Subcutaneous adipose tissue (tissue), 4 donors: Measurements from ENCODE around the gene PPFIA4. TPM values are rescaled to one million over a fixed set of nuclear protein-coding genes. Genes with fewer than 3 reads are reported as not detected.

ENCODE experiments used
- total RNA-seq, 4 donors: library from RNA; depleted of rRNA; stranded (reverse); fragments of >200 nt; gene quantifications; one replicate each; pipeline ENCODE4 v1.1.0, GENCODE V29; 2016
- TF ChIP-seq, protein P1 (sequence below): fragments of 450-650 bp; IDR thresholded peaks from one replicate; pipeline ENCODE4 v1.5.1; 2016; ENCODE audit warnings: low read depth, mild to moderate bottlenecking, control low read depth, antibody characterized with exemption, moderate library complexity

PPFIA4 gene
- total RNA-seq, 4 donors from 2014 or later: 0.16 to 0.19 (median 0.17) TPM; not detected in 1

GRCh38 chr1:203088441-203088840 is 62.1 kb downstream of the PPFIA4 start:
- TF ChIP-seq, protein P1, sequence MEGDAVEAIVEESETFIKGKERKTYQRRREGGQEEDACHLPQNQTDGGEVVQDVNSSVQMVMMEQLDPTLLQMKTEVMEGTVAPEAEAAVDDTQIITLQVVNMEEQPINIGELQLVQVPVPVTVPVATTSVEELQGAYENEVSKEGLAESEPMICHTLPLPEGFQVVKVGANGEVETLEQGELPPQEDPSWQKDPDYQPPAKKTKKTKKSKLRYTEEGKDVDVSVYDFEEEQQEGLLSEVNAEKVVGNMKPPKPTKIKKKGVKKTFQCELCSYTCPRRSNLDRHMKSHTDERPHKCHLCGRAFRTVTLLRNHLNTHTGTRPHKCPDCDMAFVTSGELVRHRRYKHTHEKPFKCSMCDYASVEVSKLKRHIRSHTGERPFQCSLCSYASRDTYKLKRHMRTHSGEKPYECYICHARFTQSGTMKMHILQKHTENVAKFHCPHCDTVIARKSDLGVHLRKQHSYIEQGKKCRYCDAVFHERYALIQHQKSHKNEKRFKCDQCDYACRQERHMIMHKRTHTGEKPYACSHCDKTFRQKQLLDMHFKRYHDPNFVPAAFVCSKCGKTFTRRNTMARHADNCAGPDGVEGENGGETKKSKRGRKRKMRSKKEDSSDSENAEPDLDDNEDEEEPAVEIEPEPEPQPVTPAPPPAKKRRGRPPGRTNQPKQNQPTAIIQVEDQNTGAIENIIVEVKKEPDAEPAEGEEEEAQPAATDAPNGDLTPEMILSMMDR: no peak

- TF ChIP-seq, protein P1: no peak
Observed at GRCh38 chr1:203089001-203089650, 62.8 kb downstream of the PPFIA4 start.

DNA sequence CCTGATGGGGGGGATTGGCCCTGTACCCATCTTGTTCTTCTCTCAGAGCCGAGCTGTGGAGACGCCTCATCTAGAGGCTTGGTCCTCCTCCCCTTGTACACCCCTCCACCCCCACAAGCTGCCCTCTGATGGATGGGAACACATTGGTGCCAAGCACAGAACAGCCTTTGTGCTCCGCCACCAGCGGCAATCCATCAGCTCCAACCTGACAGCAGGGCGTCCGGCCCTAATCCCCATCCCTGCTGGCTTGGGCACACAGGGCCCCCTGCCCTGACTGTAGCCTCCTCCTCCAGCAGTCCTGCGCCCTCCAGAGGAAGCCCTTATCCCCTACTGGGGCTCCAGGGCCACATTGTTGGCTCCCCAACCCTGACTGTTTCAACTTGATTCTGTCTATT is 63.4 kb downstream of the PPFIA4 start:
- TF ChIP-seq, protein P1: no peak

DNA sequence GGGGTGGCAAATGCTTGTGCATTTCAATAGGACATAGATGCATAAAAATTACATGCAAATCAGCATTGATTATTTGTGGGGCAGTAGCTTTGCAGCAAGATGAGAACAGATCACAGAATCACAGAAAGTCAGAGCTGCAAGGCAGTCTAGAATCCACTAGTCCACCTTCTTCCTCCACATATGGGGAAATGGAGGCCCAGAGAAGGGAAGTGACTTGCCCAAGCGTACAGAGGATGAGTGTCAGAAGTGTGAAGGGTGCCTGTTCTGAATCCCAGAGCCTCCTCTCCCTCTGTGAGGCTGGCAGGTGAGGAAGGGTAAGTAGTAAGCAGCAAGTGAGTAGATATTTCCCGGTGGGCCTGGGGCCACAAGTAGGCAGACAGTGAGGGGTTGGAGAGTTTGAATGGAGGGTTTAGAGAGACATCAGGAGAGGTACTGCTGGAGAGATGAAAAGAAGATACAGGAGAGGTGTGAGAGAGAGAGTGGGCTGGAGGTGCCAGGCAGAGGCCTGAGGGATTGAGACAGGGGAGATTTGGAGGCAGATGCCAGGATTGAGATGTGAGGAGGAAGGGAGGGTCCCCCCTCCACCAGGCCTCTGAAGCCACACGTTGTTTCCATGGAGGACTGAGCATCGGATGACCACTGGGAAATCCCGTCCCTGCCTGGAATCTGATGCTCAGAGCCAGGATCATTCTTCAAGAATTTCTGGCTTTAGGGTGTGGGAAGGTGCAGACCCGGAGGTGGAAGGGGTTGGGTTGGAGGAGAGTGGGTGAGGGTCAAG is 64.3 kb downstream of the PPFIA4 start:
- TF ChIP-seq, protein P1: no peak

- TF ChIP-seq, protein P1: no peak
Observed at GRCh38 chr1:203091199-203091477, 64.8 kb downstream of the PPFIA4 start.

GRCh38 chr1:203091761-203092330 is 65.6 kb downstream of the PPFIA4 start:
- TF ChIP-seq, protein P1: no peak

DNA sequence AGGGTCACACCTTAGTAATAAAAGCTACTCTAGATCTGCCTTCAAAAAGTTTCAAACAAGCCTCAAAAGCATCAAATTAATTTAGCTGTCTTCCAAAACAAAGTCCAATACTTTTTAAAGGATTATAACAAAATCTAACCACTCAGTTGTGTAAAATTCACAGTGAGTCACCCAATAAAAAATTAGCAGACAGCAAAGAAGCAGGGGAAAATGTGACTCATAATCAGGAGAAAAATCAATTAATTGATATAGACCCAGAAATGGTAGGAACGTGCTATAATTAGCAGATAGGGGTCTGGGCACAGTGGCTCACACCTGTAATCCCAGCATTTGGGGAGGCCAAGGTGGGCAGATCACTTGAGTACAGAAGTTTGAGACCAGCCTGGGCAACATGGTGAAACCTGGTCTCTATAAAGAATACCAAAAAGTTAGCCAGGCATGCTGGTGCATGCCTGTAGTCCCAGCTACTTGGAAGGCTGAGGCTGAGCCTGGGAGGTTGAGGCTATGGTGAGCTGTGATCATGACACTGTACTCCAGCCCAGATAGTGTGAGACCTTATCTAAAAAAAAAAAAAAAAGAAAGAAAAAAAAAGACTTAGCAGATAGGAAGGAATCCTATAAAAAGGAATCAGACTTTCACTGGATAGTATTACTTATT is 67.6 kb downstream of the PPFIA4 start:
- TF ChIP-seq, protein P1: no peak
